GM12801 (cell line): ENCODE data around the gene PTGR2.

Experiments
- CTCF ChIP-seq: IDR thresholded peaks from one replicate; pipeline ENCODE4 v1.5.1; 2011; ENCODE audit warnings: control low read depth; ENCODE audit not compliant: insufficient read length; ENCODE audit errors: extremely low read depth

PTGR2 gene

GRCh38 chr14:73895939-73896338 is 44.3 kb downstream of the PTGR2 start:
- no peak for TF ChIP-seq CTCF

GRCh38 chr14:73896521-73896920 is 44.9 kb downstream of the PTGR2 start:
- TF ChIP-seq CTCF, result no peak

- no peak for TF ChIP-seq CTCF
Observed at GRCh38 chr14:73903028-73903427, 51.4 kb downstream of the PTGR2 start.

GRCh38 chr14:73909681-73910080 is 58.0 kb downstream of the PTGR2 start:
- no peak for TF ChIP-seq CTCF

GRCh38 chr14:73913256-73913655 is 61.6 kb downstream of the PTGR2 start:
- TF ChIP-seq CTCF, result no peak

- TF ChIP-seq CTCF, result no peak
Observed at GRCh38 chr14:73916324-73916723, 64.7 kb downstream of the PTGR2 start.

GRCh38 chr14:73924337-73924736 is 72.7 kb downstream of the PTGR2 start:
- TF ChIP-seq CTCF, result no peak
